ENCODE results near the gene RFXANK.

DNA sequence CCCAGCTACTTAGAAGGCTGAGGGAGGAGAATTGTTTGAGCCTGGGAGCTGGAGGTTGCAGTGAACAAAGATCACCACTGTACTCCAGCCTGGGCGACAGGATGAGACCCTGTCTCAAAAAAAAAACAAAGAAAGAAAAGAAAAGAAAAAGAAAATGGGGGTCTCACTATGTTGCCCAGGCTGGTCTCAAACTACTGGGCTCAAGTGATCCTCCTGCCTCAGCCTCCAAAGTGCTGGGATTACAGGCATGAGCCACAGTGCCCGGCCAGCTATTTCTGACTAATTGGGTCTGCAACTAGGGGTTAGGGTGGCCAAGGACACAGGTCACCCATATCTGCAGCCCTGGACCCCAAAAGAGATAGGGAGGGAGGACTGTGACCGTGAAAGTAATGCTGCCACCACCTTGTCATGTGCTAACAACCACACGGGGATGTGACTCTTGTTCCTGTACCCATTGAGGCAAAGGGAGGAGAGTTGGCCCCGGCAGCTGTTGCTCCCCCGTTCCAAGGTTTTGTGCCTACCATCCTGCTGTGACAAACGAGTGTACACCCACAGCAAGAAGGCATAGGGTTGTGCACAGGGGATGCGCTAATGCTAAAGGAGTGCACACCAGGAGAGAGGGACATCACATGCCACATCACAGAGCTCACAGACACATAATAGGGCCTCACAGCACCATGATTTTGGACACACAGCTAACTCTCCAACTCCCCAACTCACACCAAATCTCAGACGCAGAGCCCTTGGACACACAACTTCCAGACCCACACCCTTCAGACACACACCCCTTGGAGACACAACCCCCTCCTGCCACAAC is 22.6 kb upstream of the RFXANK start:
- no peak for TF ChIP-seq POLR2A (IDR thresholded peaks at IDR 0.05)
- TF ChIP-seq, protein P1, sequence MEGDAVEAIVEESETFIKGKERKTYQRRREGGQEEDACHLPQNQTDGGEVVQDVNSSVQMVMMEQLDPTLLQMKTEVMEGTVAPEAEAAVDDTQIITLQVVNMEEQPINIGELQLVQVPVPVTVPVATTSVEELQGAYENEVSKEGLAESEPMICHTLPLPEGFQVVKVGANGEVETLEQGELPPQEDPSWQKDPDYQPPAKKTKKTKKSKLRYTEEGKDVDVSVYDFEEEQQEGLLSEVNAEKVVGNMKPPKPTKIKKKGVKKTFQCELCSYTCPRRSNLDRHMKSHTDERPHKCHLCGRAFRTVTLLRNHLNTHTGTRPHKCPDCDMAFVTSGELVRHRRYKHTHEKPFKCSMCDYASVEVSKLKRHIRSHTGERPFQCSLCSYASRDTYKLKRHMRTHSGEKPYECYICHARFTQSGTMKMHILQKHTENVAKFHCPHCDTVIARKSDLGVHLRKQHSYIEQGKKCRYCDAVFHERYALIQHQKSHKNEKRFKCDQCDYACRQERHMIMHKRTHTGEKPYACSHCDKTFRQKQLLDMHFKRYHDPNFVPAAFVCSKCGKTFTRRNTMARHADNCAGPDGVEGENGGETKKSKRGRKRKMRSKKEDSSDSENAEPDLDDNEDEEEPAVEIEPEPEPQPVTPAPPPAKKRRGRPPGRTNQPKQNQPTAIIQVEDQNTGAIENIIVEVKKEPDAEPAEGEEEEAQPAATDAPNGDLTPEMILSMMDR (IDR thresholded peaks at IDR 0.05), result no peak
